Femur (tissue), 1 donor: ENCODE measurements around the gene TAF15.
A peak's percentile ranks its signal among the peaks of the same experiment; 100 is the strongest.

Source experiments
- DNase-seq: peaks from one replicate; pipeline ENCODE4 v3.0.0-alpha.2; 2017

The TAF15 gene

DNA sequence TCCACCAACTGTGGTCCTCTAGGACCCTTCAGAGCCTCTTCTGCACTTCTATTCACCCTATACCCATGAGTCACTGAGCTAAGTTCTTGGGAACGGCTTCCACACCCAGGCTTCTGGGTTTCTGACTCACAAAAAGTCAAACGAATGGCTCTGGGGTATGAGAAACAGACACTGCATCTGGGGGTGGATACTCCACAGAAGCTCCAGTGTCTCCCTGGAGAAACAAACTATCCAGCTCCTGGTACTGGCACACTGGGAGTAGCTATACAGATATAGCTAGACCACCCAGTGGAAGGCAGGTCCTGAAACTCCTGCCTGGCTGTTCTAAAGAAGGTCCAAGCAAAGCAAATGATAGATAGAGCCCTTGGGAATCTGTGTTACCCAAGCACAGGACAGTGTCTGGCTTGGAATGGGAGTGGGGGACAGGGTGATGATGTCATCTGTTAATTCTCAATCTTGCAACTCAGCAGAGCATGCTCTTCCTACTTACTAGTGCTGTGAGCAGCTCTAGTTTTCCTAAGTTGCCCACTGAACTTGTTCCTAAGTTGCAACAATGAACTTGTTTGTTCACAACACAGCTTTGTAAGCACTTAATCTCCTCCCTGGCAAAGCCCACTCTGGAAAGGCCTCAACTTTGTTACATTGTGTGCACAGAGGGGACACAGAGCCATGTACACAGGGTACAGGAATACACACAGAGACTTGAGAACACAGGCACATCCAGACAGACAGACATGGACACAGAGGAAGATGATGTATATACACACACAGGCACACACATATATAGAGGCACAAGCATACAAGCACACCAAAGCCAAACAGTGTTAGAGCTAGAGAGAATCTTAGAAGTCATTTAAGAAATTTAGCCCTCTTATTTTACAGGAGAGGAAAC is 20.6 kb upstream of the TAF15 start:
- no peak for DNase-seq

DNA sequence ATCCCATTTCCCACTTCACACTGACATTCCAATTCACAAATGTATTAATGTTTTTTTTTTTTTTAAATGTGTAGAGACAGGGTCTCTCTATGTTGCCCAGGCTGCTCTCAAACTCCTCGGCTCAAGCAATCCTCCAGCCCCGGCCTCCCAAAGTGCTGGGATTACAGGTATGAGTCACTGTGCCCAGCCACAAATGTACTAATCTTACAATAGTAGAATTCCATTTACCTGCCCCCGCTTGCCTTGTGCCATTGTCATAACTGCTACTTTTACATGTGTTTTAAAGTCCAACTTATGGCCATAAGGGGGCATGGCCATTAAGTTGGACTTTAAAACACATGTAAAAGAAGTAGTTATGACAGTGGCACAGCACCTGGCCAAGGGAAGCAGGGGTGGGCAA is 18.4 kb upstream of the TAF15 start:
- no peak for DNase-seq

GRCh38 chr17:35791681-35792350 is 17.5 kb upstream of the TAF15 start:
- DNase-seq: no peak

DNA sequence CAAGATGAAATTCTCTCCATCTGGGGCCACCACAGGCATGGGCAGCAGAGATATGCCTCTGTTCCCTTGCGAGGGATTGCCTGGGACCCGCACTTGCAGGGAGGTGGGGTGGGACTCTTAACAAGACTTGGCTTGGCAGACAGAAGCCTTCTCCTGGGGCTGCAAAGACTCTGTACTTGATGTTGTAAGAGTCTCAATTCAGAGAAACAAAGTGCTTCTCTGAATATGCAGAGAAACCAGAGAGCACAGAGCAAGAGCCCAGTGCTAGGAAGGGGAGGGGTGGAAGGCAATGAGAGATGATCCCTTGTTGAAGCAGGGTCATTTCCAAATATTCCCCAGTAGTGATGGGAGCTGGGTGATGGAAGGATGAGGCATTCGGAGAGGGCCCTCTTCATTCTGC is 16.0 kb upstream of the TAF15 start:
- no peak for DNase-seq

DNA sequence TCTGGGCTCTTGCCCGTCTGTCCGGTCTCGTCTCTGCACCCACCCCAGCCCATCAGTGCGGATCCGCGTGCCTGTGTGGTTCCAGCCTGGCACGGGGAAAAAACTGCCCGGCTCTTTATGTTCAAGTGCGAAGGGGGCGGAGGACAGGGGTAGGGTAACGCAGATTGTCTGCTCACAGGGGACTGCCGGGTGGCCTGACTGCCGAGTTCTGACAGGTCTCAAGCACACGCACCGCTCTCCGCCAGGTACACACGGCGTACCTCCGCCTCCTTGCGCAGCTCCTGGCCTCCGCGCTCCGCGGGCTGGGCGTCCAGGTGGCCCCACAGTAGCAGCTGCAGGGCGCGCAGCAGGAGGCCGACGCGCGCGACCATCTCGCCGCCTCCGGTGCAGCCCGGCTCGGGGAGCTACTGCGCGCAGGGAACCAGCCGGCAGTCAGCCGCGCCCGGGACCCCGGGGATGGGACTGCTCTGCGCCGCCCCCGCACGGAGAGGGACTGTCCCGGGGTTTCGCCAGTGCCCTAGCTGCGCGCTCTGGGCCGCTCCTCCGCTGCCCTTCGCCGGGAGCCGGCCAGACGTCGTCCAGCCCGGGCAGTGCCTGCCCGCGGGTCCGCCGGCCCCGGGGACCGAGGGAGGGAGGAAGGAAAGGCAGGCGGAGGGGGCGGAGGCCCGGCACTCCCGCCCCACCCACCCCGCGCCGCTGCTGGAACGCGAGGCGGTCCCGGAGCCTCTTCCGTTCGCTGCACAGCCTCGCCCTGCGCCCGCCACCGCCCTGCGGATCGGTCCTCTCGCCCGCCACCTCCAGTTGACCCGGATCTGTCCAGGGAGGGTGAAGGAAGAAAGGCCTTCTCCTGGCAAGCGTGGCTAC is 14.0 kb upstream of the TAF15 start, which contains the start of gene MMP28:
Gene MMP28 (minus strand): TSS at position 635 of the 864 bp plus-strand sequence. CDS start 264 bp downstream, at position 371.
- DNase-seq: no peak

DNA sequence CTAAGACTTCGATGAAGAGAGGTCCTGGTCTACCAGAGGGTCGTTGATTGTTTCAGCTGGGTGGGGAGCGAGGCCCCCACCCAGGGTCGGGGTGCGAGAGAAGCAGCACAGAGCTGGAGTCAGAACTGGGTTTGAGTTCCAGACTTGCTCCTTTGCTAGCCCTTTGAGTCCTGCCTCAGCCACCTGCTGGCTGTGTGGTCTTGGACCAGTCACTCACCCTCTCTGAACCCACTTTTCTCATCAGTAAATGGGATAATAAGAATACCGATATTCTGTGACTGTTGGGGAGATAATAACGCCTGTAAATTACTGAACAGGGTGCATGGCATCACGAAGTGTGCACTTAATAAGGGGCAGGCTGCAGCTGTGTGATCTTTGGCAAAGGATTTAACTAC is 13.4 kb upstream of the TAF15 start:
- no peak for DNase-seq

GRCh38 chr17:35796942-35797341 is 12.3 kb upstream of the TAF15 start:
- no peak for DNase-seq

GRCh38 chr17:35797370-35797769 is 11.9 kb upstream of the TAF15 start:
- no peak for DNase-seq

DNA sequence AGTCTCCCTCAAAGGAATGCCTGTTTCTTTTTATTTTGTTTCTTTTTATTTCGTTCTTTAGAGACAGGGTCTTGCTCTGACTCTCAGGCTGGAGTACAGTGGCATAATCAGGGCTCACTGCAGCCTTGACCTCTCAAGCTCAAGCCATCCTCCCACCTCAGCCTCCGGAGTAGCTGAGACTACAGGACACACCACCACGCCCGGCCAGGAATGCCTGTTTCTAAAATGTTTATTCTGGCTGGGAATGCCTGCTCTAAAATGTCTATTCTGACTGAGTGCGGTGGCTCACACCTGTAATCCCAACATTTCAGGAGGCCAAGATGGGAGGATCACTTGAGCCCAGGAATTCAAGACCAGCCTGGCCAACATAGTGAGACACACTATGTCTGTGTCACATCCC is 11.4 kb upstream of the TAF15 start:
- no peak for DNase-seq

GRCh38 chr17:35799942-35800341 is 9.3 kb upstream of the TAF15 start:
- peak; percentile 88 for DNase-seq

DNA sequence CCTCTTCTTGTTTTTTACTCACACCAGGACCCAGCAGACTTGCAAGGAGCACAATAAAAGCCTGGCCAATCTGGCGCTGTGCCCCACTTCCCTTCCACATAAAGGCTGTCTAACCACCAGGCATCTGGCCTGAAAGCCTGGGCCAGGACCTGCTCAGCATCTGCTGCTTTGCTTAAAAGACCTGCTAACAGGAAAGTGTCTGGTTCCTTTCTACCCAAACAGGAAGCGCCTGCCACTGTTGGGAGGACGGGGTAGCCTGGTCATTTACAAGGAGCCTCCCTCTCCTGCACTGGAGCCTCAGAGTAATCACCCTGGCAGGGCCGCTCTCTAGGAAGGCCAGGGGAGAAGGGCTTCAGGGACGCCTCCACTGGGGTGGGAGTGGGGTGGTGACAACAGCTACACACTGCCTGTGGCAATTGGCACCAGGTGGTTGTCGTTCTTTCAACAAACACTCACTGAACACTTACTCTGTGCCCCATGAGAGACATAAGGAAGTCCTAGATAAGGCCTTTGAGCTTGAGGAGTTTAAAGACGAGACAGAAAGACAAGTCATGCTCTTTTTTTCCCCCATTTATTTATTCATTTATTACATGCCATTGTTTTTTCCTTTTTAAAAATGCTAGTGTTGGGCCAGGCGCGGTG is 7.6 kb upstream of the TAF15 start:
- DNase-seq: peak; percentile 87

GRCh38 chr17:35804658-35805192 is 4.6 kb upstream of the TAF15 start:
- DNase-seq: peak; percentile 63

GRCh38 chr17:35807371-35808144 is 1.7 kb upstream of the TAF15 start:
- no peak for DNase-seq

DNA sequence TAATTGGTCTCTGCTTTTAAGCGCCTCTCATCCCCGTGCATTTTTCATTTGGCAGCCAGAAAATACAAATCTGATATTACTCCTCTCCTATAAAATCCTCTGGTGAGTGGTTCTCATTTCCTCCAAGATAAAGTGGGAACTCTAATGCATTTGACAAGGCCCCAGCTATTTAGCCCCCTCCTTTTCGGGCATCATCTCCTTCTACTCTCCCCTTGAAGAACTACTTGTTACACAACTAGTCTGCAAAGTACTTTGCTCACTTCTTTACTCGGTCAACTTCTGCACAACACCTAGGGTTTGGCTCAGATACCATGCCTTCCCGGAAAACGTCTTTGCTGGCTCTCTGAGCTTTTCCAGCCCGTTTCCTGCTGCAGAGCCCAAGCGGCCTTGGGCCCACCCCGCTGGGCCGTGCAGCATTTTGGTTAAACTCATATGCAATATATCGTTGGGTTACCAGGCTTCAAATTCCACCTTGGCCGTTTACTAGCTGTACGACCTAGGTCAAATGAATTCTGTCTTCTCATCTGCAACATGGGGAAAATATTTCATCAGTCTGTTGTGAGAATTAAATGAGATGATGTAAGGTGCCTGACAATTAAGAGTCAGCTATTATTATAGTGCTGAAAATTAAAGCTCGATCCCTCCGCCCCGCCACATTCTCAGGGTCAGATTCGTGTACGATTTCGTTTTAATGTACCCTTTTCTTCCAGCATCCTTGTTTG is 883 bp upstream of the TAF15 start:
- no peak for DNase-seq

DNA sequence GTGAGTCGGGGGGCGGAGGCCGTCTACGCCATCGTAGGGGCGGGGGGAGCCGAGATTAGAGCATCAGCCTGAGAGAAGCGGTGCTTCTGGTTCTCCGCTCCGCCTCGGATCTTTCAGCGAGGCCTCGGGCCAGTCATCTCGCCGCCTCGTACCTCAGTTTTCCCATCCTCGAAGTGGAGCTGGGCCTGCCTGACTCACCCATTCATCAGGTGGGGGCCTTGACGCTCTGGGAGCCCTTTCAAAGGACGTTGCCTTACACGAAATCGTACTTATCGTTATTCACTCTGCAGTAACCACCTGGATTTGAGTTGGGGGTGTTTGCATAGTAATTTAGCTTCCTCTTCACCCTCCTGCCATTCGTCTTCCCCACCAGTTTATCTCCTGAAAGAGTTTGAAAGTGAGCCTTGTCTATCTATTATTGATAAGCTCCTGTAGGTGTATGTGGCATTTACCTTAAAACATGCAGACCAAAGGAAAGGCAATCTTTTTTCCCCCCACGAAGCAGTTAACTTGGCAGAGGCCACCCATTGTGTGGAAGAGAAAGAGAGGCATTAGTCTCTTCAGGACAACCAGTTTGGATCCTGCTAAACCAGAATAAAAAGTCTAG is 674 bp downstream of the TAF15 start:
- DNase-seq: no peak

DNA sequence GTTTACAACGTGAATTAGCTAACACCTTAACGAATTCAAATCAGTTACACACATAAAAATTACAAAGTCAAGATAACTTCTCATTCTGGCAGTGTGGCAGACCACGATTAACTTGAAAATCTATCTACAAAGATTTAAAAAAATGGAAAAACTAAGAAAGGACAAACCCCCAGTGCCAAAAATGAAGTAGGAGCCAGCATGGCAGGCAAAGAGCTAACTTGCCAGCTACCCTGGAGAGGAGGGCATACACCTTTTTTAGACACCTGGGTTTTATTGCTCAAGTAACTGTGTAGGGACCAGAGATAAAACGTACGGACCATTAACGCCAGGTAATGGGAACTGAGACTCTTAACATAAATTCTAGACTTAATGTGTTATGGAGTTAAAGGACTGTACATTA is 2.5 kb downstream of the TAF15 start:
- no peak for DNase-seq

GRCh38 chr17:35812456-35812855 is 3.2 kb downstream of the TAF15 start:
- DNase-seq: no peak

DNA sequence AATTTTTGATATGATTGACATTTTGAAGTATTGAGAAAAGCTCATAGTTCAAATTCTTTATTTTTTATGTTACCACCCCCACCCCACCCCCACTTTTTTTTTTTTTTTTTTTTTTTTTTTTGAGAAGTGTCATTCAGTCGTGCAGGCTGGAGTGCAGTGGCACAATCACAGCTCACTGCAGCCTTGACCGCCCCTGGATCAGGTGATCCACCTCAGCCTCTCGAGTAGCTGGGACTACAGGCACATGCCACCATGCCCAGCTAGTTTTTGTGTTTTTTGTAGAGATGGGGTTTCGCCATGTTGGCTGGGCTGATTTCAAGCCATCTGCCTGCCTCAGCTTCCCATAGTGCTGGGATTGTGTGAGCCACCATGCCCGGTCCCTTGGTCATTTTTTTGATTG is 7.4 kb downstream of the TAF15 start:
- no peak for DNase-seq

DNA sequence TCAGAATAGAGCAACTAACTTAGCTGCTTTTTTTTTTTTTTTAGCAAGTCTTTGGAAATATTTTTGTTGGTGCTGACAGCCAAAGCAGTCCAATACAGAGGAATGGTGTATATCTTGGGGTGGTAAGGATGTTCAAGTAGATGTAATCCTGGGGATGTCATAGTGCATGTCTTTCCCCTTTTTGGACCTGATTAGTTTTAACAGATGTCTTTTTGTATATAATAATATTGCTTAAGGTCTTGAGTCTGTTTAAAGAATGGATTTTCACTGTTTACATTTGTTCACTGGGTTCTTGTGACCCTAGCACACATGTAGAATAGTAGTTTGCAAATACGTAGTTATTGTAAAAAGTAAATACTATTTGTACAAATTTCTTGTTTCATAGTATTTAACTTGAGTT is 7.9 kb downstream of the TAF15 start:
- DNase-seq: no peak

DNA sequence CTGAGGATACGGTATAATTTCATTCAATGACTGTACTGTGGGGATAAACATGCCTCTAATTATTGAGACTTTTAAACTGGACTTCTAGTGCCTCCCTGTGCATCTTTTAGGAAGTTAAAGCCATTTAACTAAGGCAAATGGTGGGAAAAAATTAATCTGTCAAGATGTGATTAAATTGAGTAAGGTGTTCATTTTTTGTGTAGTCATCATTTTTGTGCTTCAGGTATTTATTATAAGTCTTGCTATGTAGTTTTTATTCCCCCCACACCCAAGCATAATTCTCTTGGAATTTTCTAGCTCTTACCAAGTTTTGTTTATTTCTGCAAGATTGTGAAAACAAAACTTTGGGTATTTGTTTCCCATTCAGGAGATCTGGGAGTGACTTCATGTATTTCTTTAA is 10.2 kb downstream of the TAF15 start:
- no peak for DNase-seq

- DNase-seq: no peak
Measured at GRCh38 chr17:35821308-35821707, 12.0 kb downstream of the TAF15 start.
